GM12878 (cell line): ENCODE results near the gene DEFB132.

Experiments
- BHLHE40 ChIP-seq, 2 experiments: fragments of 450-650 bp in 1 of 2; IDR thresholded peaks; 2 replicates each; pipeline ENCODE4 v1.6.1; 2011 to 2017; ENCODE audit warnings: low read depth in 2 of 2, borderline replicate concordance in 1 of 2, improper control_type of control experiment in 1 of 2, low read length in 1 of 2, mild to moderate bottlenecking in 1 of 2
- CBX5 ChIP-seq: sonication (generic); IDR thresholded peaks from 2 replicates; pipeline ENCODE4 v1.6.1; 2016; ENCODE audit warnings: low read depth, moderate library complexity, mild to moderate bottlenecking, inconsistent platforms
- CHD4 ChIP-seq: fragments of 200-600 bp; sonication (generic); IDR thresholded peaks from 2 replicates; pipeline ENCODE4 v1.6.1; 2016; ENCODE audit warnings: mild to moderate bottlenecking
- HCFC1 ChIP-seq: fragments of 150-350 bp; IDR thresholded peaks from 2 replicates; pipeline ENCODE4 v1.6.1; 2014; ENCODE audit warnings: low read length
- IKZF1 ChIP-seq: fragments of 450-650 bp; conservative IDR thresholded peaks from 2 replicates; pipeline ENCODE4 v1.6.1; 2017; ENCODE audit warnings: antibody characterized with exemption, mild to moderate bottlenecking
- POLR2A ChIP-seq: IDR thresholded peaks from 2 replicates; pipeline ENCODE4 v1.6.1; 2011; ENCODE audit warnings: low read depth, mild to moderate bottlenecking, low read length
- RAD51 ChIP-seq: fragments of 450-650 bp; IDR thresholded peaks from 2 replicates; pipeline ENCODE4 v1.6.1; 2016; ENCODE audit warnings: moderate library complexity, mild to moderate bottlenecking, inconsistent platforms
- SIX5 ChIP-seq: IDR thresholded peaks from 2 replicates; pipeline ENCODE4 v1.6.1; 2011; ENCODE audit warnings: mild to moderate bottlenecking, low read depth, low read length, moderate library complexity; ENCODE audit not compliant: severe bottlenecking
- SP1 ChIP-seq: IDR thresholded peaks from one replicate; pipeline ENCODE4 v1.6.1; 2011; ENCODE audit warnings: low read depth, low read length
- STAT3 ChIP-seq: IDR thresholded peaks from 2 replicates; pipeline ENCODE4 v1.6.1; 2011; ENCODE audit warnings: low read depth, low read length, improper control_type of control experiment
- SUPT20H ChIP-seq: IDR thresholded peaks from 2 replicates; pipeline ENCODE4 v1.6.1; 2011; ENCODE audit warnings: low read depth, mild to moderate bottlenecking, low read length, moderate library complexity, borderline replicate concordance; ENCODE audit not compliant: control insufficient read depth
- YY1 ChIP-seq: IDR thresholded peaks from 2 replicates; pipeline ENCODE4 v1.6.1; 2011; ENCODE audit warnings: low read depth, mild to moderate bottlenecking, low read length
- TF ChIP-seq, protein P1 (sequence below), 3 experiments: IDR thresholded peaks in 2 of 3; conservative IDR thresholded peaks in 1 of 3; 2 replicates each; pipeline ENCODE4 v1.5.1; 2011; ENCODE audit warnings: low read depth in 3 of 3, low read length in 3 of 3, mild to moderate bottlenecking in 3 of 3, control low read depth in 2 of 3, moderate library complexity in 2 of 3, inconsistent platforms in 1 of 3, mixed read lengths in 1 of 3; ENCODE audit not compliant: control insufficient read depth in 2 of 3, insufficient read depth in 1 of 3; ENCODE audit errors: extremely low read depth in 1 of 3

- TF ChIP-seq CHD4 (no peak), SP1 (no peak), CBX5 (no peak), SUPT20H (no peak), IKZF1 (peak; percentile 41; the same call in 1 of the 2 replicates), SIX5 (no peak), POLR2A (peak; percentile 84), YY1 (no peak), BHLHE40 (IDR thresholded peaks at IDR 0.05; ENCODE audit: borderline replicate concordance in 1 of 2, low read depth in 2 of 2, low read length in 1 of 2) (peak in 1 of 2 experiments; percentile 29; a peak in 1 of 4 replicates), HCFC1 (no peak), RAD51 (no peak), STAT3 (no peak)
- TF ChIP-seq, protein P1, sequence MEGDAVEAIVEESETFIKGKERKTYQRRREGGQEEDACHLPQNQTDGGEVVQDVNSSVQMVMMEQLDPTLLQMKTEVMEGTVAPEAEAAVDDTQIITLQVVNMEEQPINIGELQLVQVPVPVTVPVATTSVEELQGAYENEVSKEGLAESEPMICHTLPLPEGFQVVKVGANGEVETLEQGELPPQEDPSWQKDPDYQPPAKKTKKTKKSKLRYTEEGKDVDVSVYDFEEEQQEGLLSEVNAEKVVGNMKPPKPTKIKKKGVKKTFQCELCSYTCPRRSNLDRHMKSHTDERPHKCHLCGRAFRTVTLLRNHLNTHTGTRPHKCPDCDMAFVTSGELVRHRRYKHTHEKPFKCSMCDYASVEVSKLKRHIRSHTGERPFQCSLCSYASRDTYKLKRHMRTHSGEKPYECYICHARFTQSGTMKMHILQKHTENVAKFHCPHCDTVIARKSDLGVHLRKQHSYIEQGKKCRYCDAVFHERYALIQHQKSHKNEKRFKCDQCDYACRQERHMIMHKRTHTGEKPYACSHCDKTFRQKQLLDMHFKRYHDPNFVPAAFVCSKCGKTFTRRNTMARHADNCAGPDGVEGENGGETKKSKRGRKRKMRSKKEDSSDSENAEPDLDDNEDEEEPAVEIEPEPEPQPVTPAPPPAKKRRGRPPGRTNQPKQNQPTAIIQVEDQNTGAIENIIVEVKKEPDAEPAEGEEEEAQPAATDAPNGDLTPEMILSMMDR (IDR thresholded peaks at IDR 0.05 in 2 of 3, conservative IDR thresholded peaks at IDR 0.05 in 1 of 3; ENCODE audit: control insufficient read depth in 2 of 3, extremely low read depth in 1 of 3, insufficient read depth in 1 of 3, low read depth in 3 of 3, low read length in 3 of 3), result no peak
Measured at GRCh38 chr20:297925-298775, 40.6 kb downstream of the DEFB132 start.
